CD14-positive monocyte (primary cell): ENCODE results near the gene FBXO22. TPM values are rescaled to one million over a fixed set of nuclear protein-coding genes. Genes with fewer than 3 reads are reported as not detected.
A peak's percentile ranks its signal among the peaks of the same experiment; 100 is the strongest.

Source experiments
- DNase-seq, 3 donors: peaks; one replicate each; pipeline ENCODE4 v3.0.0-alpha.2; 2011 to 2022
- H2AFZ ChIP-seq: 2 replicates; pipeline ENCODE4 v1.6.0; 2012; ENCODE audit warnings: mild to moderate bottlenecking, low read depth, low read length, inconsistent platforms; ENCODE audit not compliant: insufficient read depth, poor library complexity, severe bottlenecking
- H3K27ac ChIP-seq, 2 donors: 1 replicate in 1 of 2; 2 replicates in 1 of 2; pipeline ENCODE4 v1.5.1; 2012 to 2013; ENCODE audit warnings: low read length in 2 of 2, control low read depth in 1 of 2, inconsistent platforms in 1 of 2, low read depth in 1 of 2, mild to moderate bottlenecking in 1 of 2
- H3K27me3 ChIP-seq, 2 donors: one replicate each; pipeline versions ENCODE4 v1.6.0 to v1.6.1; 2011 to 2013; ENCODE audit warnings: low read length in 2 of 2; ENCODE audit not compliant: control insufficient read depth in 2 of 2, insufficient read depth in 2 of 2
- H3K36me3 ChIP-seq, 2 donors: replicated peaks in 1 of 2; 1 replicate in 1 of 2; 2 replicates in 1 of 2; pipeline versions ENCODE4 v1.5.1 to v1.6.1; 2012 to 2013; ENCODE audit warnings: low read length in 2 of 2, control low read depth in 1 of 2, inconsistent platforms in 1 of 2, mild to moderate bottlenecking in 1 of 2; ENCODE audit not compliant: insufficient read depth in 2 of 2, control insufficient read depth in 1 of 2
- H3K4me1 ChIP-seq, 2 donors: 1 replicate in 1 of 2; 2 replicates in 1 of 2; pipeline versions ENCODE4 v1.5.1 to v1.6.1; 2012 to 2013; ENCODE audit warnings: low read length in 2 of 2, control low read depth in 1 of 2, inconsistent platforms in 1 of 2, mild to moderate bottlenecking in 1 of 2, moderate library complexity in 1 of 2; ENCODE audit not compliant: insufficient read depth in 2 of 2, control insufficient read depth in 1 of 2
- H3K4me2 ChIP-seq: replicated peaks from 2 replicates; pipeline ENCODE3; 2012; ENCODE audit warnings: low read length, moderate library complexity, mild to moderate bottlenecking; ENCODE audit not compliant: poor library complexity, severe bottlenecking; ENCODE audit errors: extremely low read depth
- H3K4me3 ChIP-seq, 3 experiments: fragments of 200-600 bp in 1 of 3; sonication (generic) in 1 of 3; replicated peaks in 1 of 3; 1 replicate in 2 of 3; 2 replicates in 1 of 3; pipeline ENCODE4 v1.5.1; 2011 to 2013; ENCODE audit warnings: low read length in 3 of 3, mild to moderate bottlenecking in 3 of 3, control low read depth in 2 of 3, low read depth in 2 of 3, inconsistent platforms in 1 of 3, moderate library complexity in 1 of 3
- H3K79me2 ChIP-seq: 2 replicates; pipeline ENCODE4 v1.6.0; 2012; ENCODE audit warnings: mild to moderate bottlenecking, control low read depth, inconsistent platforms, low read length, moderate library complexity; ENCODE audit not compliant: insufficient read depth
- H3K9ac ChIP-seq: 2 replicates; pipeline ENCODE4 v1.6.0; 2017; ENCODE audit warnings: low read length, mild to moderate bottlenecking; ENCODE audit not compliant: insufficient read depth, poor library complexity, severe bottlenecking
- H3K9me3 ChIP-seq, 2 donors: replicated peaks in 1 of 2; 1 replicate in 1 of 2; 2 replicates in 1 of 2; pipeline versions ENCODE4 v1.5.1 to v1.6.1; 2012 to 2013; ENCODE audit warnings: low read length in 2 of 2, control low read depth in 1 of 2; ENCODE audit not compliant: control insufficient read depth in 1 of 2, insufficient read depth in 1 of 2
- H4K20me1 ChIP-seq: 2 replicates; pipeline ENCODE4 v1.6.0; 2012; ENCODE audit warnings: mild to moderate bottlenecking, low read length, control low read depth, moderate library complexity; ENCODE audit not compliant: insufficient read depth
- H3K27ac Mint-ChIP-seq, 7 donors: one replicate each; pipeline ENCODE4 v1.8.0; 2020; ENCODE audit warnings: mild to moderate bottlenecking in 7 of 7, mixed read lengths in 7 of 7, moderate library complexity in 6 of 7, inconsistent platforms in 2 of 7
- H3K27me3 Mint-ChIP-seq, 3 donors: one replicate each; pipeline ENCODE4 v1.8.0; 2021 to 2022; ENCODE audit warnings: low read depth in 3 of 3, mild to moderate bottlenecking in 3 of 3, mixed read lengths in 3 of 3, moderate library complexity in 3 of 3, inconsistent platforms in 1 of 3
- H3K36me3 Mint-ChIP-seq, 2 donors: one replicate each; pipeline ENCODE4 v1.8.0; 2020; ENCODE audit warnings: mixed read lengths in 2 of 2, inconsistent platforms in 1 of 2, mild to moderate bottlenecking in 1 of 2
- H3K4me1 Mint-ChIP-seq: one replicate; pipeline ENCODE4 v1.8.0; 2020; ENCODE audit warnings: mild to moderate bottlenecking, mixed read lengths
- H3K4me3 Mint-ChIP-seq, 2 donors: one replicate each; pipeline ENCODE4 v1.8.0; 2020; ENCODE audit warnings: mild to moderate bottlenecking in 2 of 2, mixed read lengths in 2 of 2, moderate library complexity in 1 of 2
- H3K9me3 Mint-ChIP-seq, 7 donors: one replicate each; pipeline ENCODE4 v1.8.0; 2020 to 2022; ENCODE audit warnings: mixed read lengths in 7 of 7, mild to moderate bottlenecking in 6 of 7, moderate library complexity in 6 of 7, inconsistent platforms in 2 of 7
- CTCF ChIP-seq: fragments of 200-600 bp; IDR thresholded peaks from one replicate; pipeline ENCODE4 v1.8.0; 2022; ENCODE audit warnings: antibody characterized with exemption, mild to moderate bottlenecking
- WGBS: methylation state at CpG from one replicate; pipeline ENCODE4 v1.1.5; 2013; ENCODE audit warnings: missing lambda C conversion rate; ENCODE audit not compliant: insufficient coverage; 5-methylcytosine and 5-hydroxymethylcytosine counted together
- intact Hi-C, 2 donors: fragments of 100-400 bp; cut with micrococcal nuclease; formaldehyde crosslinking; loops; one replicate each; pipeline versions ENCODE4 v1.15.0 to v1.15.1; 2023
- polyA plus RNA-seq, 3 donors: library from polyadenylated mRNA; depleted of rRNA in 1 of 3; unstranded in 2 of 3; stranded (reverse) in 1 of 3; fragments of 300-500 nt in 2 of 3; fragments of >200 nt in 1 of 3; fragmentation: Illumina TruSeq in 2 of 3; gene quantifications; 1 replicate in 2 of 3; 2 replicates in 1 of 3; pipeline ENCODE4 v1.2.3, GENCODE V29; 2012 to 2021

Gene FBXO22
- polyA plus RNA-seq, 3 donors = 4.2 to 12.8 (median 12.3) TPM

- Histone ChIP-seq H3K27ac (no peak overlapping the region), H3K4me1 (peaks cover 0 to 9% of the 10 kb centered on the region in 2 donors), H3K4me3 (no peak overlapping the region), H4K20me1 (no peaks in the 10 kb centered on the region), H3K27me3 (no peaks in the 10 kb centered on the region), H2AFZ (no peak overlapping the region), H3K36me3 (peaks cover 27 to 75% of the 10 kb centered on the region in 2 donors), H3K9me3 (no peaks in the 10 kb centered on the region), H3K9ac (no peak overlapping the region), H3K79me2 (no peaks in the 10 kb centered on the region), H3K4me2 (no peak overlapping the region)
- intact Hi-C loops = loop anchor here in 1 of 2 donors (5.0 kb wide), 1 partner anchor 212 kb away; no protein-coding TSS in a partner anchor
- Mint-ChIP-seq H3K4me3 (no peak overlapping the region), H3K27ac (peak overlapping the region in 1 of 7 donors; percentile 30), H3K27me3 (no peaks in the 10 kb centered on the region), H3K9me3 (no peaks in the 10 kb centered on the region), H3K36me3 (peaks cover 48 to 53% of the 10 kb centered on the region in 2 donors), H3K4me1 (peaks cover 15% of the 10 kb centered on the region)
- TF ChIP-seq CTCF = no peak
- DNase-seq = peak in 1 of 3 donors; percentile 4
- 13% methylated on average over 1 of the region's 2 CpGs for WGBS
Observed at GRCh38 chr15:75925440-75925839, 21.8 kb downstream of the FBXO22 start.

GRCh38 chr15:75926931-75927330 is 23.3 kb downstream of the FBXO22 start:
- H3K9me3 Mint-ChIP-seq = no peaks in the 10 kb centered on the region
- TF ChIP-seq CTCF = no peak
- H3K36me3 Mint-ChIP-seq = peaks cover 56 to 61% of the 10 kb centered on the region in 2 donors
- H3K4me3 ChIP-seq = no peak overlapping the region
- no peak overlapping the region for H3K4me3 Mint-ChIP-seq
- peaks cover 15% of the 10 kb centered on the region for H3K4me1 Mint-ChIP-seq
- H3K36me3 ChIP-seq = peaks cover 31 to 79% of the 10 kb centered on the region in 2 donors
- no peak overlapping the region for H3K27ac ChIP-seq
- H3K4me2 ChIP-seq = no peak overlapping the region
- no peak overlapping the region for H2AFZ ChIP-seq
- intact Hi-C loops = loop anchor here in 1 of 2 donors (5.0 kb wide), 1 partner anchor 210 kb away; no protein-coding TSS in a partner anchor
- no peaks in the 10 kb centered on the region for H3K9me3 ChIP-seq
- no peaks in the 10 kb centered on the region for H3K27me3 Mint-ChIP-seq
- 100% methylated on average over 3 of the region's 3 CpGs for WGBS
- H3K79me2 ChIP-seq = no peaks in the 10 kb centered on the region
- H4K20me1 ChIP-seq = no peaks in the 10 kb centered on the region
- H3K9ac ChIP-seq = no peak overlapping the region
- H3K27ac Mint-ChIP-seq = peak overlapping the region in 3 of 7 donors; percentile 14 to 38 (median 37)
- no peaks in the 10 kb centered on the region for H3K27me3 ChIP-seq
- no peak for DNase-seq
- peaks cover 0 to 9% of the 10 kb centered on the region in 2 donors for H3K4me1 ChIP-seq
